Measurements from ENCODE around the gene TMEM39B.

- TF ChIP-seq CTCF (IDR thresholded peaks at IDR 0.05; ENCODE audit: low read length), result no peak
- no peak for TF ChIP-seq EZH2 (optimal IDR thresholded peaks at IDR 0.05; ENCODE audit: low read depth, low read length)
Observed at GRCh38 chr1:32116531-32116930, 43.8 kb downstream of the TMEM39B start.

Data from MM.1S (cell line).